ENCODE data around the gene UVRAG.

Gene UVRAG

GRCh38 chr11:75816561-75817239 lies 1.7 kb downstream of the UVRAG start:
- H3K4me1 Mint-ChIP-seq, result peaks cover 16% of the 10 kb centered on the region
- no peak for DNase-seq (ENCODE audit: low spot score in 2 of 2)
- peaks cover 10% of the 10 kb centered on the region for H3K36me3 Mint-ChIP-seq (ENCODE audit: insufficient read depth)
- ATAC-seq (replicated peaks; ENCODE audit: extremely low read depth, poor library complexity, severe bottlenecking), result no peak
- H3K4me3 Mint-ChIP-seq, result no peak overlapping the region
- H3K9me3 Mint-ChIP-seq, result no peaks in the 10 kb centered on the region
- H3K27ac Mint-ChIP-seq (ENCODE audit: low read depth), result no peak overlapping the region
- no peaks in the 10 kb centered on the region for H3K27me3 Mint-ChIP-seq

- no peak for ATAC-seq (replicated peaks; ENCODE audit: extremely low read depth, poor library complexity, severe bottlenecking)
- H3K4me3 Mint-ChIP-seq, result no peak overlapping the region
- no peaks in the 10 kb centered on the region for H3K27me3 Mint-ChIP-seq
- H3K36me3 Mint-ChIP-seq (ENCODE audit: insufficient read depth), result peaks cover 4% of the 10 kb centered on the region
- H3K4me1 Mint-ChIP-seq, result peaks cover 19% of the 10 kb centered on the region
- DNase-seq (ENCODE audit: low spot score in 2 of 2), result no peak
- H3K9me3 Mint-ChIP-seq, result no peaks in the 10 kb centered on the region
- H3K27ac Mint-ChIP-seq (ENCODE audit: low read depth), result no peak overlapping the region
These were observed 5.6 kb downstream of the UVRAG start for GRCh38 chr11:75820645-75821044.

- no peak for DNase-seq (ENCODE audit: low spot score in 2 of 2)
- H3K9me3 Mint-ChIP-seq, result no peaks in the 10 kb centered on the region
- no peaks in the 10 kb centered on the region for H3K27me3 Mint-ChIP-seq
- peaks cover 19% of the 10 kb centered on the region for H3K4me1 Mint-ChIP-seq
- no peak overlapping the region for H3K27ac Mint-ChIP-seq (ENCODE audit: low read depth)
- H3K36me3 Mint-ChIP-seq (ENCODE audit: insufficient read depth), result peaks cover 6% of the 10 kb centered on the region
- ATAC-seq (replicated peaks; ENCODE audit: extremely low read depth, poor library complexity, severe bottlenecking), result no peak
- no peak overlapping the region for H3K4me3 Mint-ChIP-seq
These were observed 6.2 kb downstream of the UVRAG start for GRCh38 chr11:75821202-75821601.

GRCh38 chr11:75822541-75822940 lies 7.5 kb downstream of the UVRAG start:
- no peak overlapping the region for H3K27ac Mint-ChIP-seq (ENCODE audit: low read depth)

GRCh38 chr11:75823415-75823814 lies 8.4 kb downstream of the UVRAG start:
- Mint-ChIP-seq H3K4me1 (peaks cover 25% of the 10 kb centered on the region), H3K36me3 (ENCODE audit: insufficient read depth) (peaks cover 6% of the 10 kb centered on the region), H3K4me3 (no peak overlapping the region), H3K27me3 (no peaks in the 10 kb centered on the region), H3K27ac (ENCODE audit: low read depth) (no peak overlapping the region), H3K9me3 (no peaks in the 10 kb centered on the region)
- DNase-seq (ENCODE audit: low spot score in 2 of 2) (no peak), ATAC-seq (replicated peaks; ENCODE audit: extremely low read depth, poor library complexity, severe bottlenecking) (no peak)

More at GRCh38 chr11:75822541-75822940, 7.5 kb downstream of the UVRAG start:
- peaks cover 25% of the 10 kb centered on the region for H3K4me1 Mint-ChIP-seq
- no peaks in the 10 kb centered on the region for H3K27me3 Mint-ChIP-seq
- no peak for DNase-seq (ENCODE audit: low spot score in 2 of 2)
- H3K4me3 Mint-ChIP-seq, result no peak overlapping the region
- H3K9me3 Mint-ChIP-seq, result no peaks in the 10 kb centered on the region
- ATAC-seq (replicated peaks; ENCODE audit: extremely low read depth, poor library complexity, severe bottlenecking), result no peak
- H3K36me3 Mint-ChIP-seq (ENCODE audit: insufficient read depth), result peaks cover 6% of the 10 kb centered on the region

- Mint-ChIP-seq H3K4me1 (peaks cover 23% of the 10 kb centered on the region), H3K9me3 (no peaks in the 10 kb centered on the region), H3K36me3 (ENCODE audit: insufficient read depth) (peaks cover 6% of the 10 kb centered on the region), H3K27ac (ENCODE audit: low read depth) (peak overlapping the region; percentile 80), H3K4me3 (no peak overlapping the region), H3K27me3 (no peaks in the 10 kb centered on the region)
- DNase-seq (ENCODE audit: low spot score in 2 of 2) (no peak), ATAC-seq (replicated peaks; ENCODE audit: extremely low read depth, poor library complexity, severe bottlenecking) (no peak)
These were observed 8.9 kb downstream of the UVRAG start for GRCh38 chr11:75823946-75824345.

- Mint-ChIP-seq H3K4me1 (peaks cover 20% of the 10 kb centered on the region), H3K27me3 (no peaks in the 10 kb centered on the region), H3K27ac (ENCODE audit: low read depth) (peak overlapping the region; percentile 41), H3K4me3 (no peak overlapping the region), H3K9me3 (no peaks in the 10 kb centered on the region), H3K36me3 (ENCODE audit: insufficient read depth) (peaks cover 7% of the 10 kb centered on the region)
- ATAC-seq (replicated peaks; ENCODE audit: extremely low read depth, poor library complexity, severe bottlenecking) (no peak), DNase-seq (ENCODE audit: low spot score in 2 of 2) (no peak)
These were observed 11.6 kb downstream of the UVRAG start for GRCh38 chr11:75826461-75827230.

GRCh38 chr11:75827562-75827961 lies 12.6 kb downstream of the UVRAG start:
- Mint-ChIP-seq H3K9me3 (no peaks in the 10 kb centered on the region), H3K4me3 (no peak overlapping the region), H3K4me1 (peaks cover 20% of the 10 kb centered on the region), H3K27me3 (no peaks in the 10 kb centered on the region), H3K36me3 (ENCODE audit: insufficient read depth) (peaks cover 7% of the 10 kb centered on the region), H3K27ac (ENCODE audit: low read depth) (no peak overlapping the region)
- ATAC-seq (replicated peaks; ENCODE audit: extremely low read depth, poor library complexity, severe bottlenecking), result no peak
- no peak for DNase-seq (ENCODE audit: low spot score in 2 of 2)

- no peaks in the 10 kb centered on the region for H3K27me3 Mint-ChIP-seq
- ATAC-seq (replicated peaks; ENCODE audit: extremely low read depth, poor library complexity, severe bottlenecking), result no peak
- no peak for DNase-seq (ENCODE audit: low spot score in 2 of 2)
- H3K9me3 Mint-ChIP-seq, result no peaks in the 10 kb centered on the region
- no peak overlapping the region for H3K4me3 Mint-ChIP-seq
- H3K36me3 Mint-ChIP-seq (ENCODE audit: insufficient read depth), result peaks cover 4% of the 10 kb centered on the region
- H3K4me1 Mint-ChIP-seq, result peaks cover 22% of the 10 kb centered on the region
- no peak overlapping the region for H3K27ac Mint-ChIP-seq (ENCODE audit: low read depth)
These were observed 17.0 kb downstream of the UVRAG start for GRCh38 chr11:75831915-75832502.

GRCh38 chr11:75834728-75835127 lies 19.7 kb downstream of the UVRAG start:
- peaks cover 8% of the 10 kb centered on the region for H3K36me3 Mint-ChIP-seq (ENCODE audit: insufficient read depth)
- H3K4me3 Mint-ChIP-seq, result no peak overlapping the region
- no peaks in the 10 kb centered on the region for H3K27me3 Mint-ChIP-seq
- no peak for ATAC-seq (replicated peaks; ENCODE audit: extremely low read depth, poor library complexity, severe bottlenecking)
- H3K9me3 Mint-ChIP-seq, result no peaks in the 10 kb centered on the region
- DNase-seq (ENCODE audit: low spot score in 2 of 2), result no peak
- peaks cover 34% of the 10 kb centered on the region for H3K4me1 Mint-ChIP-seq
- no peak overlapping the region for H3K27ac Mint-ChIP-seq (ENCODE audit: low read depth)

GRCh38 chr11:75836417-75836816 lies 21.4 kb downstream of the UVRAG start:
- Mint-ChIP-seq H3K36me3 (ENCODE audit: insufficient read depth) (peaks cover 5% of the 10 kb centered on the region), H3K4me3 (no peak overlapping the region), H3K27me3 (no peaks in the 10 kb centered on the region), H3K27ac (ENCODE audit: low read depth) (no peak overlapping the region), H3K9me3 (no peaks in the 10 kb centered on the region), H3K4me1 (peaks cover 41% of the 10 kb centered on the region)
- DNase-seq (ENCODE audit: low spot score in 2 of 2) (no peak), ATAC-seq (replicated peaks; ENCODE audit: extremely low read depth, poor library complexity, severe bottlenecking) (no peak)

GRCh38 chr11:75839851-75840250 lies 24.8 kb downstream of the UVRAG start:
- H3K9me3 Mint-ChIP-seq, result no peaks in the 10 kb centered on the region
- peaks cover 42% of the 10 kb centered on the region for H3K4me1 Mint-ChIP-seq

GRCh38 chr11:75840522-75840921 lies 25.5 kb downstream of the UVRAG start:
- H3K4me1 Mint-ChIP-seq, result peaks cover 40% of the 10 kb centered on the region
- H3K36me3 Mint-ChIP-seq (ENCODE audit: insufficient read depth), result peaks cover 10% of the 10 kb centered on the region
- H3K27ac Mint-ChIP-seq (ENCODE audit: low read depth), result no peak overlapping the region
- H3K27me3 Mint-ChIP-seq, result no peaks in the 10 kb centered on the region
- no peak for DNase-seq (ENCODE audit: low spot score in 2 of 2)
- ATAC-seq (replicated peaks; ENCODE audit: extremely low read depth, poor library complexity, severe bottlenecking), result no peak
- no peaks in the 10 kb centered on the region for H3K9me3 Mint-ChIP-seq
- no peak overlapping the region for H3K4me3 Mint-ChIP-seq

More at GRCh38 chr11:75839851-75840250, 24.8 kb downstream of the UVRAG start:
- no peak for ATAC-seq (replicated peaks; ENCODE audit: extremely low read depth, poor library complexity, severe bottlenecking)
- H3K27ac Mint-ChIP-seq (ENCODE audit: low read depth), result no peak overlapping the region
- H3K36me3 Mint-ChIP-seq (ENCODE audit: insufficient read depth), result peaks cover 10% of the 10 kb centered on the region
- H3K4me3 Mint-ChIP-seq, result no peak overlapping the region
- no peak for DNase-seq (ENCODE audit: low spot score in 2 of 2)
- H3K27me3 Mint-ChIP-seq, result no peaks in the 10 kb centered on the region
